Tibial nerve (tissue), 4 donors: Measurements from ENCODE around the gene IMPG2. TPM values are rescaled to one million over a fixed set of nuclear protein-coding genes. Genes with fewer than 3 reads are reported as not detected.

Experiments used
- DNase-seq, 2 donors: peaks; one replicate each; pipeline ENCODE4 v3.0.0-alpha.2; 2019; ENCODE audit warnings: low spot score in 2 of 2
- H3K27ac ChIP-seq, 4 donors: fragments of 200-600 bp; sonication (generic) in 3 of 4; one replicate each; pipeline ENCODE4 v1.5.1; 2017 to 2019; ENCODE audit warnings: mild to moderate bottlenecking in 1 of 4
- H3K27me3 ChIP-seq, 2 donors: fragments of 200-600 bp; sonication (generic) in 1 of 2; one replicate each; pipeline versions ENCODE4 v1.5.1 to v1.6.0; 2017 to 2019
- H3K36me3 ChIP-seq, 3 donors: fragments of 200-600 bp; sonication (generic); one replicate each; pipeline ENCODE4 v1.5.1; 2018 to 2019
- H3K4me1 ChIP-seq, 4 donors: fragments of 200-600 bp; sonication (generic) in 3 of 4; one replicate each; pipeline ENCODE4 v1.5.1; 2017 to 2019
- H3K4me3 ChIP-seq, 4 donors: fragments of 200-600 bp; sonication (generic) in 3 of 4; one replicate each; pipeline ENCODE4 v1.5.1; 2017 to 2019; ENCODE audit warnings: mild to moderate bottlenecking in 1 of 4, moderate library complexity in 1 of 4
- H3K9me3 ChIP-seq, 4 donors: fragments of 200-600 bp; sonication (generic) in 3 of 4; one replicate each; pipeline ENCODE4 v1.5.1; 2017 to 2019
- CTCF ChIP-seq, 5 experiments: fragments of 200-600 bp in 3 of 5; fragments of 450-650 bp in 2 of 5; sonication (generic) in 3 of 5; IDR thresholded peaks; one replicate each; pipeline ENCODE4 v1.5.1; 2016 to 2019; ENCODE audit warnings: antibody characterized with exemption in 5 of 5, mild to moderate bottlenecking in 3 of 5, moderate library complexity in 2 of 5
- EP300 ChIP-seq, 2 donors: sonication (generic); formaldehyde crosslinking; IDR thresholded peaks; one replicate each; pipeline ENCODE4 v1.6.1; 2017; ENCODE audit warnings: antibody characterized with exemption in 2 of 2, mild to moderate bottlenecking in 1 of 2
- POLR2A ChIP-seq, 2 donors: fragments of 450-650 bp; IDR thresholded peaks; one replicate each; pipeline ENCODE4 v1.6.1; 2017; ENCODE audit warnings: antibody characterized with exemption in 2 of 2, mild to moderate bottlenecking in 2 of 2, moderate library complexity in 2 of 2
- WGBS, 2 donors: methylation state at CpG; one replicate each; pipeline ENCODE4 v1.1.5; 2018; 5-methylcytosine and 5-hydroxymethylcytosine counted together
- total RNA-seq, 4 donors: library from RNA; depleted of rRNA; stranded (reverse); fragments of >200 nt; gene quantifications; one replicate each; pipeline ENCODE4 v1.1.0, GENCODE V29; 2016

IMPG2 gene
- total RNA-seq, 4 donors from 2014 or later, result under 0.01 to 0.22 (median 0.20) TPM

DNA sequence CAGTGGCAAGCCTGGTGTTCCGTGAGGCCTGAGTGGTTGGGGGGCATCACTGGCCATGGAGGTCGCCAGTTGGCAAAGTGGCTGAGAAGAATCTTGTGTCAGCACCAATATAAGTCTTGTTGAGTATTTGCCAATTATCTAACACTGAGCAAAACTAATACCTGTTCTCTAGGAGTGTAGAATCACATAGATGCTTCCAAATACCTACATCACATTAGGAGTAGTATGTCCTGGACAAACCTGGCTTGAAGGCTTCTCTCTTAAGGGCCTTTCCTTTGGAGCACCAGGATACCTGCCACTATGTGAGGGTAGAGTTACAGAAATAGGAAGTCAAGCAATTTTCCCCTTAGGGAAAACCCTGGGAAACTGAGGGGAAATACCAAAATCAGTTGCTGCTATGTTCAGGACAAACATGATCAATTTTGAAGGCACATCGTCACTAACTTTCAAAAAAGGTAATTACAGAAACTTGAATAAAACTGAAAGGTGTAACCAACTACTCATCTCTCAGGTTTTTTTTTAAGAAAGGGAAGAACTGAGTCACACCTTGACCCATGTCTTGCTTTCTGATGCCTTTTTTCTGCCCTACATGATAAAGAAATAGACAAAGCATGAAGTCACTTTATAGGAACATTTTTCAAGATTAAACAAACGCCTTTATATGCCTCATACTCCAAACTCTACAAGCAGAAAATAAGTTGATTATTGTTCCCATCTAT, 100.4 kb downstream of the IMPG2 start:
- no peaks in the 10 kb centered on the region for H3K36me3 ChIP-seq
- no peak for TF ChIP-seq POLR2A (IDR thresholded peaks at IDR 0.05)
- TF ChIP-seq EP300 (IDR thresholded peaks at IDR 0.05), result no peak
- no peak for TF ChIP-seq CTCF (IDR thresholded peaks at IDR 0.05)
- 81 to 91% methylated on average over 4 of the region's 4 CpGs for WGBS, 2 donors

DNA sequence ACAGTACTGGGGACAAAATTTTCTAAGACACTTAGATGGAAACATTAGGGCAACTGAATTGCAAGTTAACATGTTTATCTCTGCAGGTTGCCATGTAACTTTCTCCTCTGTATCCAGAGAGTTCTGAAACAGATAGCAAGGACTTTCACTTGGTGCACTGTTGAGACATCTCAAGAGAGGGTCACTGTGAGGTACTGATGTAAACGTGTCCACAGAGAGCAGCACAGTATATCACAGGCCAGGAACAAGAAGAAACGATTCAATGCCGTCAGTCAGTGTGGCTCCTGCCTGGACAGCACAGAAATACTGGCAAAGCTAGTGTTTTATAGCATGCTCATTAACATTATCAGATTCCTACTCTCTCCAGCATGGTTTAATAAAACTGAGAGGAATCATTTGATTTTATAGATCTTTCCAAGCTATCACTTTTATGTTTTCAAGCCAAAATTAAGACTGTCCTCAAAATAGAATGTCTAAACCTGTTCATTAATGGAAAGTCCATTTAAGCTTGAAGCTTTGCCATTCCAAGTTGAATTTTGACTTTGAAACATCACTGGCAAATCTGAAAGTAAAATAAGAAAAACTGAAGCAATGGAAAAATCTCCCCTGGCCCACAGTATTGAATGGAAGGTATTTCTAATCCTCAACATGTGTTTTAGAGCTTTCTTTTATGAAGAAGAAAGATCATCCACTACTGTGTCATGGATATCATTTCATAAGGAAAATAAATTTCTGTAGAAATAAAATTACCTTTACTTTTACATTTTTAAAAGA, 102.7 kb downstream of the IMPG2 start:
- 66 to 70% methylated on average over 3 of the region's 3 CpGs for WGBS, 2 donors
- TF ChIP-seq POLR2A (IDR thresholded peaks at IDR 0.05) (no peak), EP300 (IDR thresholded peaks at IDR 0.05) (no peak), CTCF (IDR thresholded peaks at IDR 0.05) (no peak)
- DNase-seq, result no peak
- Histone ChIP-seq H3K4me3 (no peak overlapping the region), H3K9me3 (peaks cover 0 to 11% (median 0%) of the 10 kb centered on the region in 4 donors), H3K27me3 (no peaks in the 10 kb centered on the region), H3K27ac (peak overlapping the region in 1 of 4 donors; percentile 38), H3K4me1 (no peaks in the 10 kb centered on the region), H3K36me3 (no peaks in the 10 kb centered on the region)

More for the DNA sequence above, 100.4 kb downstream of the IMPG2 start:
- Histone ChIP-seq H3K27me3 (no peaks in the 10 kb centered on the region), H3K9me3 (peaks cover 0 to 4% (median 0%) of the 10 kb centered on the region in 4 donors), H3K27ac (no peak overlapping the region), H3K4me1 (no peaks in the 10 kb centered on the region), H3K4me3 (no peak overlapping the region)
- no peak for DNase-seq

GRCh38 chr3:101216710-101217465, 103.5 kb downstream of the IMPG2 start:
- Histone ChIP-seq H3K27me3 (no peaks in the 10 kb centered on the region), H3K9me3 (peaks cover 0 to 11% (median 0%) of the 10 kb centered on the region in 4 donors), H3K4me1 (no peaks in the 10 kb centered on the region), H3K4me3 (no peak overlapping the region), H3K27ac (peak overlapping the region in 1 of 4 donors; percentile 38), H3K36me3 (no peaks in the 10 kb centered on the region)
- TF ChIP-seq EP300 (IDR thresholded peaks at IDR 0.05), result peak in 1 of 2 donors; percentile 69
- TF ChIP-seq CTCF (IDR thresholded peaks at IDR 0.05), result no peak
- WGBS, 2 donors, result 60 to 83% methylated on average over 3 of the region's 3 CpGs
- DNase-seq, result peak; percentile 29 to 64

DNA sequence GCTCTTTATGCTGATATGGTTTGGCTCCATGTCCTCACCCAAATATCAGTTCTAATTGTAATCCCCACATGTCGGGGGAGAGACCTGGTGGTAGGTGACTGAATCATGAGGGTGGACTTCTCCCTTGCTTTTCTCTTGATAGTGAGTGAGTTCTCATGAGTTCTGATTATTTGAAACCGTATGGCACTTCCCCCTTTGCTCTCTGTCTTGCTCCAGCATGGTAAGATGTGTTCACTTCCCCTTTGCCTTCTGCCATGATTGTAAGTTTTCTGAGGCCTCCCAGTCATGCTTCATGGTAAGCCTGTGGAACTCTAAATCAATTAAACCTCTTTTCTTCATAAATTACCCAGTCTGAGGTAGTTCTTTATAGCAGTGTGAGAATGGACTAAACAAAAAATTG, 107.6 kb downstream of the IMPG2 start:
- WGBS, 2 donors, result 69 to 86% methylated on average over 2 of the region's 2 CpGs
- no peak overlapping the region for H3K4me3 ChIP-seq
- no peaks in the 10 kb centered on the region for H3K27me3 ChIP-seq
- H3K9me3 ChIP-seq, result peaks cover 0 to 7% (median 0%) of the 10 kb centered on the region in 4 donors
- H3K4me1 ChIP-seq, result no peaks in the 10 kb centered on the region
- no peak for TF ChIP-seq EP300 (IDR thresholded peaks at IDR 0.05)
- no peak for TF ChIP-seq CTCF (IDR thresholded peaks at IDR 0.05)
- no peak for TF ChIP-seq POLR2A (IDR thresholded peaks at IDR 0.05)
- no peaks in the 10 kb centered on the region for H3K36me3 ChIP-seq
- H3K27ac ChIP-seq, result no peak overlapping the region
- DNase-seq, result no peak
